Activated naive CD8-positive, alpha-beta T cell treated with anti-CD3 and anti-CD28 coated beads, Interleukin-2, amount 10 ng/mL, durations not matched to agents 7 days and 5 days (primary cell): ENCODE measurements around the gene C22orf42. TPM values are rescaled to one million over a fixed set of nuclear protein-coding genes. Genes with fewer than 3 reads are reported as not detected.
"Not testable (repeated sequence)": the region's sequence is repeated elsewhere in the genome, so short reads cannot be mapped to it uniquely, and the experiment has no call there.

Source experiments
- ATAC-seq: fragments of 150-1000 bp; cut with Tn5 transposase; one replicate; pipeline ENCODE4 v1.10.0; 2021; ENCODE audit warnings: low read depth, moderate library complexity
- POLR2A ChIA-PET: fragments of 350-600 bp; sonication (Branson Sonifier 250); formaldehyde crosslinking; loops from one replicate; lab custom pipeline; 2021; ENCODE audit warnings: antibody characterized with exemption; lab: Charles Lee
- DNase-seq: peaks from one replicate; pipeline ENCODE4 v3.0.0; 2021
- H3K27ac Mint-ChIP-seq: one replicate; pipeline ENCODE4 v1.8.0; 2022; ENCODE audit warnings: mild to moderate bottlenecking, mixed read lengths
- H3K27me3 Mint-ChIP-seq: one replicate; pipeline ENCODE4 v1.8.0; 2022; ENCODE audit warnings: mild to moderate bottlenecking, moderate library complexity, mixed read lengths
- H3K36me3 Mint-ChIP-seq: one replicate; pipeline ENCODE4 v1.8.0; 2021; ENCODE audit warnings: mild to moderate bottlenecking, mixed read lengths
- H3K4me1 Mint-ChIP-seq: one replicate; pipeline ENCODE4 v1.8.0; 2021; ENCODE audit warnings: mixed read lengths
- H3K4me3 Mint-ChIP-seq: one replicate; pipeline ENCODE4 v1.8.0; 2022; ENCODE audit warnings: mild to moderate bottlenecking, moderate library complexity, mixed read lengths
- H3K9me3 Mint-ChIP-seq: one replicate; pipeline ENCODE4 v1.8.0; 2021; ENCODE audit warnings: mixed read lengths
- total RNA-seq, 2 experiments: library from RNA; stranded (reverse); gene quantifications; one replicate each; pipeline ENCODE4 v1.2.3, GENCODE V29; 2021

The C22orf42 gene
- total RNA-seq, 2 experiments from 2014 or later = not detected

GRCh38 chr22:32137731-32138324 is 21.3 kb downstream of the C22orf42 start:
- H3K36me3 Mint-ChIP-seq, H3K9me3 Mint-ChIP-seq, POLR2A ChIA-PET, H3K27me3 Mint-ChIP-seq: not testable (repeated sequence)
- DNase-seq (peak; percentile 51), ATAC-seq (peak; percentile 52)
- Mint-ChIP-seq H3K4me1 (peaks cover 33% of the 10 kb centered on the region), H3K27ac (peak overlapping the region; percentile 89), H3K4me3 (peak overlapping the region; percentile 87)

GRCh38 chr22:32136881-32137280 is 22.2 kb downstream of the C22orf42 start:
- Mint-ChIP-seq H3K4me3 (peak overlapping the region; percentile 87), H3K27ac (peak overlapping the region; percentile 89), H3K4me1 (peaks cover 26% of the 10 kb centered on the region)
- ATAC-seq, DNase-seq, H3K27me3 Mint-ChIP-seq, H3K36me3 Mint-ChIP-seq, POLR2A ChIA-PET, H3K9me3 Mint-ChIP-seq: not testable (repeated sequence)

GRCh38 chr22:32135958-32136357 is 23.1 kb downstream of the C22orf42 start:
- H3K36me3 Mint-ChIP-seq, H3K4me3 Mint-ChIP-seq, H3K9me3 Mint-ChIP-seq, POLR2A ChIA-PET, ATAC-seq, H3K27me3 Mint-ChIP-seq, DNase-seq, H3K27ac Mint-ChIP-seq: not testable (repeated sequence)
- H3K4me1 Mint-ChIP-seq = peaks cover 20% of the 10 kb centered on the region

- H3K4me3 Mint-ChIP-seq, H3K36me3 Mint-ChIP-seq, POLR2A ChIA-PET: not testable (repeated sequence)
These were observed 24.3 kb downstream of the C22orf42 start for GRCh38 chr22:32134796-32135195.

GRCh38 chr22:32132783-32133182 is 26.3 kb downstream of the C22orf42 start:
- POLR2A ChIA-PET = interaction anchor here (0.6 to 0.8 kb wide), 2 partner anchors 37 to 341 kb away, joined by 4 to 7 read pairs; partner anchors contain the start of gene FBXO7
- H3K27me3 Mint-ChIP-seq = no peaks in the 10 kb centered on the region
- no peak overlapping the region for H3K27ac Mint-ChIP-seq
- no peaks in the 10 kb centered on the region for H3K9me3 Mint-ChIP-seq
- no peaks in the 10 kb centered on the region for H3K36me3 Mint-ChIP-seq
- DNase-seq (no peak), ATAC-seq (no peak)
- peaks cover 12% of the 10 kb centered on the region for H3K4me1 Mint-ChIP-seq
- no peak overlapping the region for H3K4me3 Mint-ChIP-seq

More at GRCh38 chr22:32134796-32135195, 24.3 kb downstream of the C22orf42 start:
- ATAC-seq, H3K9me3 Mint-ChIP-seq, H3K27me3 Mint-ChIP-seq, H3K27ac Mint-ChIP-seq, DNase-seq: not testable (repeated sequence)
- H3K4me1 Mint-ChIP-seq = peaks cover 17% of the 10 kb centered on the region

- no peaks in the 10 kb centered on the region for H3K36me3 Mint-ChIP-seq
- no peak for DNase-seq
- no peak for ATAC-seq
- H3K27ac Mint-ChIP-seq = no peak overlapping the region
- H3K27me3 Mint-ChIP-seq = no peaks in the 10 kb centered on the region
- H3K4me1 Mint-ChIP-seq = peaks cover 7% of the 10 kb centered on the region
- POLR2A ChIA-PET = interaction anchor here (0.6 kb wide), 1 partner anchor 15 kb away, joined by 3 read pairs; no protein-coding TSS in a partner anchor
- H3K9me3 Mint-ChIP-seq = no peaks in the 10 kb centered on the region
- H3K4me3 Mint-ChIP-seq = no peak overlapping the region
These were observed 27.0 kb downstream of the C22orf42 start for GRCh38 chr22:32132126-32132525.

- Mint-ChIP-seq H3K4me3 (no peak overlapping the region), H3K27ac (no peak overlapping the region), H3K4me1 (peaks cover 2% of the 10 kb centered on the region), H3K9me3 (no peaks in the 10 kb centered on the region), H3K36me3 (no peaks in the 10 kb centered on the region), H3K27me3 (no peaks in the 10 kb centered on the region)
- POLR2A ChIA-PET = no interaction called here
- DNase-seq = no peak
- no peak for ATAC-seq
These were observed 28.6 kb downstream of the C22orf42 start for GRCh38 chr22:32130464-32130863.

- Mint-ChIP-seq H3K27ac (no peak overlapping the region), H3K36me3 (no peaks in the 10 kb centered on the region), H3K4me1 (peaks cover 8% of the 10 kb centered on the region), H3K27me3 (no peaks in the 10 kb centered on the region), H3K9me3 (no peaks in the 10 kb centered on the region), H3K4me3 (no peak overlapping the region)
- DNase-seq = no peak
- no peak for ATAC-seq
- POLR2A ChIA-PET = no interaction called here
These were observed 31.2 kb downstream of the C22orf42 start for GRCh38 chr22:32127904-32128303.

GRCh38 chr22:32123657-32124056 is 35.4 kb downstream of the C22orf42 start:
- no peak for DNase-seq
- no peaks in the 10 kb centered on the region for H3K9me3 Mint-ChIP-seq
- no peaks in the 10 kb centered on the region for H3K36me3 Mint-ChIP-seq
- no peak for ATAC-seq
- H3K4me3 Mint-ChIP-seq = no peak overlapping the region
- H3K4me1 Mint-ChIP-seq = peaks cover 7% of the 10 kb centered on the region
- no peak overlapping the region for H3K27ac Mint-ChIP-seq
- peaks cover 3% of the 10 kb centered on the region for H3K27me3 Mint-ChIP-seq
- POLR2A ChIA-PET = no interaction called here

- DNase-seq = no peak
- Mint-ChIP-seq H3K27me3 (peaks cover 6% of the 10 kb centered on the region), H3K36me3 (no peaks in the 10 kb centered on the region), H3K27ac (no peak overlapping the region), H3K4me3 (no peak overlapping the region), H3K9me3 (no peaks in the 10 kb centered on the region), H3K4me1 (peaks cover 7% of the 10 kb centered on the region)
- POLR2A ChIA-PET = no interaction called here
- no peak for ATAC-seq
These were observed 36.2 kb downstream of the C22orf42 start for GRCh38 chr22:32122899-32123298.

GRCh38 chr22:32120603-32121002 is 38.5 kb downstream of the C22orf42 start:
- no peaks in the 10 kb centered on the region for H3K9me3 Mint-ChIP-seq
- POLR2A ChIA-PET = no interaction called here
- DNase-seq = no peak
- H3K4me1 Mint-ChIP-seq = peaks cover 7% of the 10 kb centered on the region
- H3K4me3 Mint-ChIP-seq = no peak overlapping the region
- peaks cover 17% of the 10 kb centered on the region for H3K27me3 Mint-ChIP-seq
- ATAC-seq = no peak
- no peak overlapping the region for H3K27ac Mint-ChIP-seq
- no peaks in the 10 kb centered on the region for H3K36me3 Mint-ChIP-seq

- no peaks in the 10 kb centered on the region for H3K9me3 Mint-ChIP-seq
- POLR2A ChIA-PET = no interaction called here
- H3K4me1 Mint-ChIP-seq = peaks cover 3% of the 10 kb centered on the region
- ATAC-seq (no peak), DNase-seq (no peak)
- H3K27ac Mint-ChIP-seq = no peak overlapping the region
- H3K4me3 Mint-ChIP-seq = no peak overlapping the region
- H3K27me3 Mint-ChIP-seq = peaks cover 17% of the 10 kb centered on the region
- H3K36me3 Mint-ChIP-seq = no peaks in the 10 kb centered on the region
These were observed 39.4 kb downstream of the C22orf42 start for GRCh38 chr22:32119568-32120235.

GRCh38 chr22:32112380-32112779 is 46.7 kb downstream of the C22orf42 start:
- Mint-ChIP-seq H3K27ac (no peak overlapping the region), H3K27me3 (peaks cover 27% of the 10 kb centered on the region), H3K36me3 (no peaks in the 10 kb centered on the region), H3K4me3 (no peak overlapping the region), H3K9me3 (no peaks in the 10 kb centered on the region), H3K4me1 (no peaks in the 10 kb centered on the region)
- POLR2A ChIA-PET = no interaction called here
- ATAC-seq (no peak), DNase-seq (no peak)

- DNase-seq (peak; percentile 55), ATAC-seq (no peak)
- H3K4me3 Mint-ChIP-seq = no peak overlapping the region
- peaks cover 32% of the 10 kb centered on the region for H3K27me3 Mint-ChIP-seq
- no peaks in the 10 kb centered on the region for H3K36me3 Mint-ChIP-seq
- no peak overlapping the region for H3K27ac Mint-ChIP-seq
- no peaks in the 10 kb centered on the region for H3K4me1 Mint-ChIP-seq
- H3K9me3 Mint-ChIP-seq = no peaks in the 10 kb centered on the region
- POLR2A ChIA-PET = no interaction called here
These were observed 52.2 kb downstream of the C22orf42 start for GRCh38 chr22:32106930-32107329.
